Panc1 (cell line): Measurements from ENCODE around the gene HPCAL4. TPM values are rescaled to one million over a fixed set of nuclear protein-coding genes. Genes with fewer than 3 reads are reported as not detected.

ENCODE experiments used
- ATAC-seq: fragments of 200-7000 bp; cut with Tn5 transposase; 2 replicates; pipeline ENCODE4 v1.9.1; 2020; ENCODE audit warnings: mild to moderate bottlenecking, moderate library complexity
- BruUV-seq: library from RNA; stranded (reverse); fragments of 400-500 nt; replicated peaks from 2 replicates; lab custom pipeline; 2021; lab: Mats Ljungman, UMichigan
- CTCF ChIA-PET: fragments of 300-600 bp; sonication (Branson Sonifier 250); formaldehyde crosslinking; loops from one replicate; lab custom pipeline; 2022; ENCODE audit warnings: antibody characterized with exemption; lab: Charles Lee
- POLR2A ChIA-PET: fragments of 300-600 bp; sonication (Branson Sonifier 250); formaldehyde crosslinking; loops from one replicate; lab custom pipeline; 2022; ENCODE audit warnings: antibody characterized with exemption; lab: Charles Lee
- DNase-seq: peaks from one replicate; pipeline ENCODE4 v3.0.0-alpha.2; 2010; ENCODE audit warnings: low read depth, low spot score
- H3K27ac ChIP-seq: 2 replicates; pipeline ENCODE4 v1.5.1; 2011; ENCODE audit warnings: mild to moderate bottlenecking, low read length, inconsistent platforms
- H3K27me3 ChIP-seq: fragments of 200-500 bp; sonication (Bioruptor generic); 2 replicates; pipeline ENCODE4 v1.6.0; 2014; ENCODE audit warnings: low read length, inconsistent platforms; ENCODE audit not compliant: control insufficient read depth, insufficient read depth
- H3K36me3 ChIP-seq: fragments of 200-500 bp; sonication (Bioruptor generic); 2 replicates; pipeline ENCODE4 v1.5.1; 2014; ENCODE audit warnings: inconsistent platforms, mild to moderate bottlenecking, low read length, moderate library complexity; ENCODE audit not compliant: control insufficient read depth, insufficient read depth
- H3K4me1 ChIP-seq: 2 replicates; pipeline ENCODE4 v1.5.1; 2011; ENCODE audit warnings: inconsistent platforms, mild to moderate bottlenecking, low read length, moderate library complexity; ENCODE audit not compliant: control insufficient read depth, insufficient read depth
- H3K4me3 ChIP-seq, 2 experiments: 2 replicates each; pipeline ENCODE4 v1.5.1; 2011 to 2012; ENCODE audit warnings: low read depth in 2 of 2, low read length in 2 of 2, mild to moderate bottlenecking in 2 of 2, inconsistent platforms in 1 of 2, moderate library complexity in 1 of 2
- H3K9me3 ChIP-seq: fragments of 200-500 bp; sonication (Bioruptor generic); 2 replicates; pipeline ENCODE4 v1.5.1; 2014; ENCODE audit warnings: low read depth, mild to moderate bottlenecking, inconsistent platforms, low read length, moderate library complexity; ENCODE audit not compliant: control insufficient read depth, insufficient read depth
- POLR2AphosphoS5 ChIP-seq: IDR thresholded peaks from 2 replicates; pipeline ENCODE4 v1.6.1; 2012; ENCODE audit warnings: mild to moderate bottlenecking, low read depth, low read length, moderate library complexity
- SIN3A ChIP-seq: IDR thresholded peaks from 2 replicates; pipeline ENCODE4 v1.6.1; 2012; ENCODE audit warnings: low read depth, mild to moderate bottlenecking, low read length, moderate library complexity, borderline replicate concordance; ENCODE audit not compliant: insufficient read depth
- TCF7L2 ChIP-seq: IDR thresholded peaks from 2 replicates; pipeline ENCODE4 v1.6.1; 2011; ENCODE audit warnings: mild to moderate bottlenecking, low read depth, low read length, inconsistent platforms
- in situ Hi-C: cut with HindIII; loops from 2 replicates; pipeline ENCODE4 v1.10.0; 2016; ENCODE audit warnings: low sequenced_read_pairs, low pct_unique_long_range_greater_than_20kb
- intact Hi-C: fragments of 100-400 bp; cut with micrococcal nuclease; formaldehyde crosslinking; loops from one replicate; pipeline ENCODE4 v1.10.0; 2022; ENCODE audit not compliant: unreplicated experiment
- total RNA-seq: library from RNA; stranded (reverse); gene quantifications from one replicate; pipeline ENCODE4 v1.2.1, GENCODE V29; 2021; ENCODE audit not compliant: unreplicated experiment
- TF ChIP-seq, protein P1 (sequence below), 2 experiments: IDR thresholded peaks; 2 replicates each; pipeline ENCODE4 v1.6.1; 2011 to 2012; ENCODE audit warnings: low read depth in 2 of 2, control low read depth in 1 of 2, low read length in 1 of 2, mild to moderate bottlenecking in 1 of 2, moderate library complexity in 1 of 2; ENCODE audit not compliant: insufficient read depth in 1 of 2
- TF ChIP-seq, protein P2 (sequence below): fragments of 450-650 bp; IDR thresholded peaks from 2 replicates; pipeline ENCODE4 v1.5.1; 2017; ENCODE audit warnings: mild to moderate bottlenecking

Gene HPCAL4
- total RNA-seq, 1 experiment from 2014 or later: 0.21 TPM

GRCh38 chr1:39659110-39659509 is 32.1 kb downstream of the HPCAL4 start:
- intact Hi-C loops: no loop called here
- ChIA-PET POLR2A (no interaction called here), CTCF (interaction anchor here (0.7 to 1.9 kb wide), 5 partner anchors 49 to 55 kb away, joined by 3 to 12 read pairs (median 5); no protein-coding TSS in a partner anchor)
- no peak for DNase-seq
- Histone ChIP-seq H3K9me3 (no peaks in the 10 kb centered on the region), H3K4me3 (no peak overlapping the region), H3K36me3 (no peaks in the 10 kb centered on the region), H3K27me3 (no peaks in the 10 kb centered on the region; the same call in 1 of the 2 replicates), H3K27ac (no peak overlapping the region), H3K4me1 (no peaks in the 10 kb centered on the region)
- ATAC-seq: no peak
- no TSS peak for BruUV-seq
- no peak for TF ChIP-seq TCF7L2
- TF ChIP-seq, protein P1, sequence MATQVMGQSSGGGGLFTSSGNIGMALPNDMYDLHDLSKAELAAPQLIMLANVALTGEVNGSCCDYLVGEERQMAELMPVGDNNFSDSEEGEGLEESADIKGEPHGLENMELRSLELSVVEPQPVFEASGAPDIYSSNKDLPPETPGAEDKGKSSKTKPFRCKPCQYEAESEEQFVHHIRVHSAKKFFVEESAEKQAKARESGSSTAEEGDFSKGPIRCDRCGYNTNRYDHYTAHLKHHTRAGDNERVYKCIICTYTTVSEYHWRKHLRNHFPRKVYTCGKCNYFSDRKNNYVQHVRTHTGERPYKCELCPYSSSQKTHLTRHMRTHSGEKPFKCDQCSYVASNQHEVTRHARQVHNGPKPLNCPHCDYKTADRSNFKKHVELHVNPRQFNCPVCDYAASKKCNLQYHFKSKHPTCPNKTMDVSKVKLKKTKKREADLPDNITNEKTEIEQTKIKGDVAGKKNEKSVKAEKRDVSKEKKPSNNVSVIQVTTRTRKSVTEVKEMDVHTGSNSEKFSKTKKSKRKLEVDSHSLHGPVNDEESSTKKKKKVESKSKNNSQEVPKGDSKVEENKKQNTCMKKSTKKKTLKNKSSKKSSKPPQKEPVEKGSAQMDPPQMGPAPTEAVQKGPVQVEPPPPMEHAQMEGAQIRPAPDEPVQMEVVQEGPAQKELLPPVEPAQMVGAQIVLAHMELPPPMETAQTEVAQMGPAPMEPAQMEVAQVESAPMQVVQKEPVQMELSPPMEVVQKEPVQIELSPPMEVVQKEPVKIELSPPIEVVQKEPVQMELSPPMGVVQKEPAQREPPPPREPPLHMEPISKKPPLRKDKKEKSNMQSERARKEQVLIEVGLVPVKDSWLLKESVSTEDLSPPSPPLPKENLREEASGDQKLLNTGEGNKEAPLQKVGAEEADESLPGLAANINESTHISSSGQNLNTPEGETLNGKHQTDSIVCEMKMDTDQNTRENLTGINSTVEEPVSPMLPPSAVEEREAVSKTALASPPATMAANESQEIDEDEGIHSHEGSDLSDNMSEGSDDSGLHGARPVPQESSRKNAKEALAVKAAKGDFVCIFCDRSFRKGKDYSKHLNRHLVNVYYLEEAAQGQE (IDR thresholded peaks at IDR 0.05; ENCODE audit: insufficient read depth in 1 of 2, low read depth in 2 of 2, low read length in 1 of 2): no peak
- no peak for TF ChIP-seq SIN3A
- no peak for TF ChIP-seq POLR2AphosphoS5
- TF ChIP-seq, protein P2, sequence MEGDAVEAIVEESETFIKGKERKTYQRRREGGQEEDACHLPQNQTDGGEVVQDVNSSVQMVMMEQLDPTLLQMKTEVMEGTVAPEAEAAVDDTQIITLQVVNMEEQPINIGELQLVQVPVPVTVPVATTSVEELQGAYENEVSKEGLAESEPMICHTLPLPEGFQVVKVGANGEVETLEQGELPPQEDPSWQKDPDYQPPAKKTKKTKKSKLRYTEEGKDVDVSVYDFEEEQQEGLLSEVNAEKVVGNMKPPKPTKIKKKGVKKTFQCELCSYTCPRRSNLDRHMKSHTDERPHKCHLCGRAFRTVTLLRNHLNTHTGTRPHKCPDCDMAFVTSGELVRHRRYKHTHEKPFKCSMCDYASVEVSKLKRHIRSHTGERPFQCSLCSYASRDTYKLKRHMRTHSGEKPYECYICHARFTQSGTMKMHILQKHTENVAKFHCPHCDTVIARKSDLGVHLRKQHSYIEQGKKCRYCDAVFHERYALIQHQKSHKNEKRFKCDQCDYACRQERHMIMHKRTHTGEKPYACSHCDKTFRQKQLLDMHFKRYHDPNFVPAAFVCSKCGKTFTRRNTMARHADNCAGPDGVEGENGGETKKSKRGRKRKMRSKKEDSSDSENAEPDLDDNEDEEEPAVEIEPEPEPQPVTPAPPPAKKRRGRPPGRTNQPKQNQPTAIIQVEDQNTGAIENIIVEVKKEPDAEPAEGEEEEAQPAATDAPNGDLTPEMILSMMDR: no peak
- in situ Hi-C loops: no loop called here

DNA sequence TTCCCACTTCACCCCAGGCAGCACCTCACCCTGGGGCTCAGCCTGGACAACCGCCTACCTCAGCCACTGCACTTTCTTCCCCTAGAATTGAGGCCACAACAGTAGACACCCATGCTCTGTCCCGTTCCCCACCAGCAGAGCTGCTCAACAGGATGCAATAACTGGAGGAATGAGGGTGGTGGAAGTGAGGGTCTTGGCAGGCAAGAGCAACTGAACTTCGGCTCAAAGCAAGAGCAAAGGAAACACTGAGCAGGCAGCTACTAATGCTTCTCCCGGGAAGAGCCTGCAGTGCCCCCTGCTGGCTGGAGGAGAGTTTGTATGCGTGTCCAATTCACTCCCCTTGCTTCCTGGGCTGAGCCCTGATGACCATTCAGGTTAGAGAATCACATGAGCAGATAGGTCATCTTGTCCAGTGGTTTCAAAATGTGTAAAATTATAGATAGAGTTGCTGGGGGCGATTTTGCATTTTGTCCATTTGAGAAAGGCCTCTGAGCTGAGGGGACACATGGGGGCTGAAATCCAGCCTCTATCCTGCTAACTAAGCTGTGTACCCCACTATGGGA is 33.2 kb downstream of the HPCAL4 start:
- TF ChIP-seq, protein P2: peak; percentile 93
- TF ChIP-seq, protein P1 (IDR thresholded peaks at IDR 0.05; ENCODE audit: insufficient read depth in 1 of 2, low read depth in 2 of 2, low read length in 1 of 2): no peak
- Histone ChIP-seq H3K9me3 (no peaks in the 10 kb centered on the region), H3K4me1 (no peaks in the 10 kb centered on the region), H3K36me3 (no peaks in the 10 kb centered on the region), H3K4me3 (no peak overlapping the region), H3K27ac (no peak overlapping the region), H3K27me3 (peaks cover 3% of the 10 kb centered on the region; the same call in 1 of the 2 replicates)
- intact Hi-C loops (loop anchor here (1.0 kb wide), 1 partner anchor 52 kb away; no protein-coding TSS in a partner anchor), in situ Hi-C loops (no loop called here)
- BruUV-seq: no TSS peak
- ATAC-seq (peak; percentile 73; the same call in 1 of the 2 replicates), DNase-seq (peak; percentile 46)
- POLR2A ChIA-PET: no interaction called here
- CTCF ChIA-PET: interaction anchor here (0.6 to 1.9 kb wide), 7 partner anchors 14 to 188 kb away, joined by 3 to 12 read pairs (median 5); partner anchors contain the start of gene NT5C1A
